Heart left ventricle (tissue), 16 donors: Measurements from ENCODE around the gene PEX11G. TPM values are rescaled to one million over a fixed set of nuclear protein-coding genes. Genes with fewer than 3 reads are reported as not detected.
A peak's percentile ranks its signal among the peaks of the same experiment; 100 is the strongest.

Source experiments
- ATAC-seq, 4 donors: fragments of 200-7000 bp; cut with Tn5 transposase; one replicate each; pipeline ENCODE4 v1.9.1; 2020 to 2022; ENCODE audit warnings: moderate library complexity in 4 of 4, mild to moderate bottlenecking in 3 of 4, moderate number of reproducible peaks in 1 of 4
- DNase-seq, 5 donors: peaks; one replicate each; pipeline ENCODE4 v3.0.0-alpha.2; 2020
- H3K27ac ChIP-seq, 12 donors: fragments of 200-600 bp; sonication (generic) in 4 of 12; one replicate each; pipeline versions ENCODE4 v1.5.0 to v1.8.0; 2016 to 2022; ENCODE audit warnings: mild to moderate bottlenecking in 2 of 12
- H3K27me3 ChIP-seq, 9 donors: fragments of 200-600 bp; sonication (generic) in 2 of 9; one replicate each; pipeline versions ENCODE4 v1.5.1 to v1.8.0; 2016 to 2022; ENCODE audit warnings: mild to moderate bottlenecking in 3 of 9
- H3K36me3 ChIP-seq, 9 donors: fragments of 200-600 bp; sonication (generic) in 2 of 9; one replicate each; pipeline versions ENCODE4 v1.5.0 to v1.8.0; 2018 to 2022; ENCODE audit warnings: mild to moderate bottlenecking in 2 of 9
- H3K4me1 ChIP-seq, 12 donors: fragments of 200-600 bp; sonication (generic) in 4 of 12; one replicate each; pipeline versions ENCODE4 v1.5.0 to v1.8.0; 2016 to 2022; ENCODE audit warnings: mild to moderate bottlenecking in 3 of 12
- H3K4me3 ChIP-seq, 12 donors: fragments of 200-600 bp; sonication (generic) in 4 of 12; one replicate each; pipeline versions ENCODE4 v1.5.0 to v1.8.0; 2017 to 2022; ENCODE audit warnings: mild to moderate bottlenecking in 9 of 12, moderate library complexity in 4 of 12
- H3K9me3 ChIP-seq, 12 donors: fragments of 200-600 bp; sonication (generic) in 4 of 12; one replicate each; pipeline versions ENCODE4 v1.5.0 to v1.8.0; 2016 to 2022; ENCODE audit warnings: mild to moderate bottlenecking in 1 of 12
- CTCF ChIP-seq, 12 donors: fragments of 200-600 bp; sonication (generic) in 4 of 12; IDR thresholded peaks; one replicate each; pipeline versions ENCODE4 v1.5.0 to v1.8.0; 2018 to 2022; ENCODE audit warnings: antibody characterized with exemption in 12 of 12, mild to moderate bottlenecking in 5 of 12
- POLR2A ChIP-seq, 2 donors: fragments of 450-650 bp; IDR thresholded peaks; one replicate each; pipeline ENCODE4 v1.6.1; 2017; ENCODE audit warnings: antibody characterized with exemption in 2 of 2, mild to moderate bottlenecking in 2 of 2, moderate library complexity in 2 of 2
- WGBS, 4 donors: extraction: QIAGEN DNeasy Blood & Tissue Kit in 2 of 4; methylation state at CpG; one replicate each; pipeline versions ENCODE4 v1.1.5 to v1.1.7; 2013 to 2018; 5-methylcytosine and 5-hydroxymethylcytosine counted together
- intact Hi-C, 10 donors: fragments of 100-400 bp; cut with DNase I; formaldehyde crosslinking; loops; one replicate each; pipeline versions ENCODE4 v1.11.1 to v1.14.2; 2022
- polyA plus RNA-seq, 2 donors: library from polyadenylated mRNA; stranded (reverse); fragments of 200-250 nt; gene quantifications; one replicate each; pipeline ENCODE4 v1.2.3, GENCODE V29; 2013
- total RNA-seq, 9 donors: library from RNA; depleted of rRNA in 2 of 9; stranded (reverse); fragments of >200 nt in 2 of 9; fragmentation: NEBNext Ultra II Directional in 3 of 9; extraction: Animal tissue kit (Norgen Biotek cat#: 25700) in 3 of 9; gene quantifications; one replicate each; pipeline versions ENCODE4 v1.1.0 to v1.2.4, GENCODE V29; 2016 to 2023
- donor health status: ischemic (EF 13 %, LVEDD 7.1; RV severe dilation, severe dysfunction).
- donor health status: healthy with polysubstance abuse.
- donor health status: DM: no; HTN: yes; CAD: no.
- donor health status: DM: no; HTN: no; CAD: no.
- donor health status: ischemic (EF 25% LVEDD 6.9; RV normal size, moderate dysfunction).
- donor health status: ischemic (EF 25% LVEDD 5.7; RV mildly dilated, moderate dysfunction).
- donor health status: healthy.
- donor health status: DM: yes; HTN: yes; CAD: no.
- donor health status: ischemic (EF 35%, LVEDD 5.7; RV mildly dilated, moderate dysfunction).
- donor health status: nonischemic (EF 11% LVEDD 7.7; RV severe dilation, severe dysfunction).
- donor health status: DM: yes; HTN: yes; CAD: no.
- donor health status: PGD.
- donor health status: ischemic (EF 29% LVEDD 5.4; RV normal size, mild dysfunction).
- donor health status: nonischemic (EF 23%, LVEDD 6.1; RV moderate dilation, normal function).

PEX11G gene
- total and polyA plus RNA-seq, 11 donors, result 0.55 to 3.4 (median 1.5) TPM

GRCh38 chr19:7513809-7514642 lies 25.2 kb upstream of the PEX11G start:
- H3K27me3 ChIP-seq, result no peaks in the 10 kb centered on the region

GRCh38 chr19:7512400-7512851 lies 23.6 kb upstream of the PEX11G start:
- WGBS, 4 donors, result 46 to 54% (median 48%) methylated on average over 6 of the region's 6 CpGs
- H3K4me3 ChIP-seq, result no peak overlapping the region
- DNase-seq (no peak), ATAC-seq (no peak)
- H3K9me3 ChIP-seq, result no peaks in the 10 kb centered on the region
- no peaks in the 10 kb centered on the region for H3K36me3 ChIP-seq
- no peaks in the 10 kb centered on the region for H3K27me3 ChIP-seq
- H3K4me1 ChIP-seq, result peaks cover 0 to 24% (median 15%) of the 10 kb centered on the region in 12 donors
- no peak overlapping the region for H3K27ac ChIP-seq
- intact Hi-C loops, result no loop called here
- TF ChIP-seq POLR2A (IDR thresholded peaks at IDR 0.05) (no peak), CTCF (IDR thresholded peaks at IDR 0.05) (no peak)

More at GRCh38 chr19:7513809-7514642, 25.2 kb upstream of the PEX11G start:
- H3K4me3 ChIP-seq, result no peak overlapping the region
- DNase-seq, result no peak
- intact Hi-C loops, result loop anchor here in 1 of 10 donors (2.0 kb wide), 1 partner anchor 25 kb away; the partner anchor contains the start of gene PEX11G
- H3K9me3 ChIP-seq, result no peaks in the 10 kb centered on the region
- peak overlapping the region in 3 of 12 donors; percentile 82 to 92 (median 88) for H3K27ac ChIP-seq
- peaks cover 0 to 26% (median 15%) of the 10 kb centered on the region in 12 donors for H3K4me1 ChIP-seq
- no peaks in the 10 kb centered on the region for H3K36me3 ChIP-seq
- ATAC-seq, result no peak
- 79 to 90% (median 82%) methylated on average over 5 of the region's 5 CpGs for WGBS, 4 donors
- TF ChIP-seq POLR2A (IDR thresholded peaks at IDR 0.05), result no peak
- TF ChIP-seq CTCF (IDR thresholded peaks at IDR 0.05), result no peak

GRCh38 chr19:7509625-7510024 lies 20.8 kb upstream of the PEX11G start:
- intact Hi-C loops, result no loop called here
- Histone ChIP-seq H3K4me1 (peaks cover 0 to 15% (median 5%) of the 10 kb centered on the region in 12 donors), H3K9me3 (no peaks in the 10 kb centered on the region), H3K27ac (no peak overlapping the region), H3K27me3 (peaks cover 0 to 16% (median 9%) of the 10 kb centered on the region in 9 donors), H3K36me3 (no peaks in the 10 kb centered on the region), H3K4me3 (no peak overlapping the region)
- TF ChIP-seq POLR2A (IDR thresholded peaks at IDR 0.05) (no peak), CTCF (IDR thresholded peaks at IDR 0.05) (no peak)
- ATAC-seq, result no peak
- 19 to 53% (median 31%) methylated on average over 3 of the region's 3 CpGs for WGBS, 4 donors
- no peak for DNase-seq

GRCh38 chr19:7507884-7508283 lies 19.0 kb upstream of the PEX11G start:
- Histone ChIP-seq H3K27ac (no peak overlapping the region), H3K4me1 (peaks cover 0 to 14% (median 5%) of the 10 kb centered on the region in 12 donors), H3K27me3 (peaks cover 0 to 27% (median 16%) of the 10 kb centered on the region in 9 donors), H3K36me3 (no peaks in the 10 kb centered on the region), H3K9me3 (no peaks in the 10 kb centered on the region), H3K4me3 (no peak overlapping the region)
- TF ChIP-seq CTCF (IDR thresholded peaks at IDR 0.05) (no peak), POLR2A (IDR thresholded peaks at IDR 0.05) (no peak)
- intact Hi-C loops, result no loop called here
- peak in 3 of 4 donors; percentile 38 to 78 (median 75) for ATAC-seq
- 35 to 51% (median 47%) methylated on average over 11 of the region's 11 CpGs for WGBS, 4 donors
- DNase-seq, result peak in 1 of 5 donors; percentile 85
